Neural cell (in vitro differentiated cells): Measurements from ENCODE around the gene PRR11. TPM values are rescaled to one million over a fixed set of nuclear protein-coding genes. Genes with fewer than 3 reads are reported as not detected.

Experiments
- H2AFZ ChIP-seq: fragments of 200-600, 300-800 bp; sonication (generic), shearing (Covaris generic); 2 replicates; pipeline ENCODE4 v1.6.0; 2014; ENCODE audit warnings: low read depth, mild to moderate bottlenecking, antibody characterized with exemption, low read length, moderate library complexity
- H3F3A ChIP-seq: fragments of 200-600 bp; shearing (Covaris generic); 2 replicates; pipeline ENCODE4 v1.6.1; 2016; ENCODE audit warnings: mild to moderate bottlenecking, moderate library complexity, mixed read lengths, antibody characterized with exemption, low read length; ENCODE audit not compliant: insufficient read depth, poor library complexity, severe bottlenecking
- H3K27ac ChIP-seq: fragments of 200-600, 300-800 bp; sonication (generic), shearing (Covaris generic); 2 replicates; pipeline ENCODE4 v1.5.1; 2014; ENCODE audit warnings: mild to moderate bottlenecking, low read length, moderate library complexity
- H3K27me3 ChIP-seq: fragments of 300-800, 200-600 bp; sonication (generic), shearing (Covaris generic); 2 replicates; pipeline ENCODE4 v1.6.0; 2014; ENCODE audit warnings: mild to moderate bottlenecking, low read depth, low read length, moderate library complexity; ENCODE audit not compliant: insufficient read depth
- H3K36me3 ChIP-seq: fragments of 300-800, 200-600 bp; sonication (generic), shearing (Covaris generic); 2 replicates; pipeline ENCODE4 v1.5.1; 2014; ENCODE audit warnings: mild to moderate bottlenecking, antibody characterized with exemption, low read length, moderate library complexity; ENCODE audit not compliant: insufficient read depth
- H3K4me2 ChIP-seq: fragments of 300-800, 200-600 bp; sonication (generic), shearing (Covaris generic); 2 replicates; pipeline ENCODE4 v1.6.0; 2014; ENCODE audit warnings: mild to moderate bottlenecking, low read length
- H3K4me3 ChIP-seq: fragments of 300-800, 200-600 bp; sonication (generic), shearing (Covaris generic); 2 replicates; pipeline ENCODE4 v1.5.1; 2014; ENCODE audit warnings: mild to moderate bottlenecking, low read length, moderate library complexity
- H3K79me2 ChIP-seq: fragments of 200-600 bp; shearing (Covaris generic); replicated peaks from 2 replicates; pipeline ENCODE4 v1.6.0; 2014; ENCODE audit warnings: mild to moderate bottlenecking, low read length, moderate library complexity; ENCODE audit not compliant: insufficient read depth
- H3K9ac ChIP-seq: fragments of 300-800, 200-600 bp; sonication (generic), shearing (Covaris generic); 2 replicates; pipeline ENCODE4 v1.6.1; 2016; ENCODE audit warnings: mild to moderate bottlenecking, low read length, mixed read lengths
- H3K9me2 ChIP-seq: fragments of 200-600 bp; shearing (Covaris generic); 2 replicates; pipeline ENCODE4 v1.6.1; 2016; ENCODE audit warnings: mild to moderate bottlenecking, low read length, mixed read lengths; ENCODE audit not compliant: insufficient read depth
- H3K9me3 ChIP-seq: fragments of 200-600, 300-800 bp; sonication (generic), shearing (Covaris generic); 2 replicates; pipeline ENCODE4 v1.6.1; 2016; ENCODE audit warnings: mild to moderate bottlenecking, mixed run types, low read length, moderate library complexity, mixed read lengths
- H4K20me1 ChIP-seq: fragments of 200-600 bp; shearing (Covaris generic); 2 replicates; pipeline ENCODE4 v1.6.1; 2016; ENCODE audit warnings: mild to moderate bottlenecking, mixed run types; ENCODE audit not compliant: insufficient read depth
- CTCF ChIP-seq: fragments of 450-650 bp; IDR thresholded peaks from 2 replicates; pipeline ENCODE4 v1.5.1; 2014; ENCODE audit warnings: antibody characterized with exemption, mild to moderate bottlenecking, moderate library complexity; ENCODE audit not compliant: poor library complexity, severe bottlenecking
- EP300 ChIP-seq: fragments of 450-650 bp; conservative IDR thresholded peaks from 2 replicates; pipeline ENCODE4 v1.6.1; 2014; ENCODE audit warnings: antibody characterized with exemption, mild to moderate bottlenecking, moderate library complexity; ENCODE audit not compliant: poor library complexity, severe bottlenecking
- EZH2 ChIP-seq: fragments of 200-600, 300-800 bp; shearing (Covaris generic), sonication (generic); IDR thresholded peaks from 2 replicates; pipeline ENCODE4 v1.6.1; 2014; ENCODE audit warnings: antibody characterized with exemption, low read length, borderline replicate concordance, mild to moderate bottlenecking; ENCODE audit not compliant: insufficient read depth, poor library complexity, severe bottlenecking
- MXI1 ChIP-seq: fragments of 450-650 bp; conservative IDR thresholded peaks from 2 replicates; pipeline ENCODE4 v1.6.1; 2014; ENCODE audit warnings: antibody characterized with exemption, mild to moderate bottlenecking; ENCODE audit not compliant: poor library complexity, severe bottlenecking
- POLR2AphosphoS5 ChIP-seq: IDR thresholded peaks from 2 replicates; pipeline ENCODE4 v1.6.1; 2012
- RAD21 ChIP-seq: fragments of 450-650 bp; conservative IDR thresholded peaks from 2 replicates; pipeline ENCODE4 v1.6.1; 2014; ENCODE audit warnings: antibody characterized with exemption, mild to moderate bottlenecking, moderate library complexity
- REST ChIP-seq: IDR thresholded peaks from 2 replicates; pipeline ENCODE4 v1.6.1; 2012; ENCODE audit warnings: borderline replicate concordance
- SMC3 ChIP-seq: fragments of 450-650 bp; conservative IDR thresholded peaks from 2 replicates; pipeline ENCODE4 v1.6.1; 2014; ENCODE audit warnings: antibody characterized with exemption, mild to moderate bottlenecking, moderate library complexity; ENCODE audit not compliant: poor library complexity
- TAF1 ChIP-seq: IDR thresholded peaks from 2 replicates; pipeline ENCODE4 v1.6.1; 2012; ENCODE audit warnings: low read depth
- polyA plus RNA-seq: library from polyadenylated mRNA; depleted of rRNA; stranded (reverse); fragments of >200 nt; gene quantifications from 2 replicates; pipeline ENCODE4 v1.2.3, GENCODE V29; 2014

Gene PRR11
- polyA plus RNA-seq, 1 donor from 2014 or later = 0.22 TPM

GRCh38 chr17:59230764-59231163 lies 75.2 kb downstream of the PRR11 start:
- H3K36me3 ChIP-seq = no peaks in the 10 kb centered on the region
- no peak overlapping the region for H3K27ac ChIP-seq
- H3K4me3 ChIP-seq = no peak overlapping the region
- H3K9me3 ChIP-seq = no peaks in the 10 kb centered on the region
- no peak overlapping the region for H3K9ac ChIP-seq
- no peaks in the 10 kb centered on the region for H3F3A ChIP-seq
- no peaks in the 10 kb centered on the region for H3K27me3 ChIP-seq
- H3K9me2 ChIP-seq = no peaks in the 10 kb centered on the region
- no peaks in the 10 kb centered on the region for H4K20me1 ChIP-seq
- no peak overlapping the region for H2AFZ ChIP-seq
- TF ChIP-seq EP300 (no peak), EZH2 (no peak), POLR2AphosphoS5 (no peak), SMC3 (no peak), MXI1 (no peak), CTCF (no peak), REST (no peak), TAF1 (no peak), RAD21 (no peak)
- H3K79me2 ChIP-seq = peaks cover 11% of the 10 kb centered on the region
- H3K4me2 ChIP-seq = no peak overlapping the region

- Histone ChIP-seq H3K27ac (no peak overlapping the region), H3K36me3 (no peaks in the 10 kb centered on the region), H3K9me2 (no peaks in the 10 kb centered on the region), H2AFZ (no peak overlapping the region), H3K9ac (no peak overlapping the region), H3K9me3 (no peaks in the 10 kb centered on the region), H3K4me3 (no peak overlapping the region), H3K4me2 (no peak overlapping the region), H4K20me1 (no peaks in the 10 kb centered on the region), H3K27me3 (no peaks in the 10 kb centered on the region), H3F3A (no peaks in the 10 kb centered on the region), H3K79me2 (no peaks in the 10 kb centered on the region)
- no peak for TF ChIP-seq REST
- TF ChIP-seq MXI1 = no peak
- TF ChIP-seq TAF1 = no peak
- no peak for TF ChIP-seq EP300
- TF ChIP-seq POLR2AphosphoS5 = no peak
- no peak for TF ChIP-seq SMC3
- TF ChIP-seq RAD21 = no peak
Measured at GRCh38 chr17:59234631-59235030, 79.1 kb downstream of the PRR11 start.
